ENCODE results near the gene OR51F1.
"Not testable (repeated sequence)": the region's sequence is repeated elsewhere in the genome, so short reads cannot be mapped to it uniquely, and the experiment has no call there.

Gene OR51F1, protein sequence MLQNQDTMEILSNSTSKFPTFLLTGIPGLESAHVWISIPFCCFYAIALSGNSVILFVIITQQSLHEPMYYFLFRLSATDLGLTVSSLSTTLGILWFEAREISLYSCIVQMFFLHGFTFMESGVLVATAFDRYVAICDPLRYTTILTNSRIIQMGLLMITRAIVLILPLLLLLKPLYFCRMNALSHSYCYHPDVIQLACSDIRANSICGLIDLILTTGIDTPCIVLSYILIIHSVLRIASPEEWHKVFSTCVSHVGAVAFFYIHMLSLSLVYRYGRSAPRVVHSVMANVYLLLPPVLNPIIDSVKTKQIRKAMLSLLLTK

GRCh38 chr11:4769838-4770237 is at the start of gene OR51F1:
Gene OR51F1 (minus strand): TSS chr11:4769938. CDS start chr11:4769938, 0 bp downstream.
- DNase-seq (ENCODE audit: low read depth), result no peak

DNA sequence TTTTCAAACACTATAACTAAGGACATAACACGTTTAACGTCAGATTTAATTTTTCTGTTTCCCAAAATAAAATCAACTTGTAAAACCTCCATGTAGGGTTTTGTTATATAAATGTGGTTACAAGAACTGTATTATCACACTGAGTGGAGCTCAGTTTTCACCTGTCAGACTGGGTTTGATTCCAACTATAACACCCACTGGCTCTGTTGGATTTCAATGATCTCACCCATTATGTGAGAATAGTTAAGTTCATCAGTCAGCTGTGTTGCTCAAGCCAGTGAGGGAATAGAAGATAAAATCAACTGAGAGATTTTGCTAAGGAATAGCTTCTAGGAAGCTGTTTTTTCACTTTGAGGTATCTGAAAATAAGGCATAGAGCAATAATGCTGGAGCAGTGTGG is 39.5 kb upstream of the OR51F1 start:
- DNase-seq (ENCODE audit: low read depth), result no peak

GRCh38 chr11:4808476-4808875 is 38.7 kb upstream of the OR51F1 start:
- no peak for DNase-seq (ENCODE audit: low read depth)

GRCh38 chr11:4804280-4804679 is 34.5 kb upstream of the OR51F1 start, which contains the start of gene OR52R1:
Gene OR52R1 (minus strand): TSS chr11:4804380. CDS start chr11:4804380, 0 bp downstream.
- DNase-seq (ENCODE audit: low read depth), result no peak

DNA sequence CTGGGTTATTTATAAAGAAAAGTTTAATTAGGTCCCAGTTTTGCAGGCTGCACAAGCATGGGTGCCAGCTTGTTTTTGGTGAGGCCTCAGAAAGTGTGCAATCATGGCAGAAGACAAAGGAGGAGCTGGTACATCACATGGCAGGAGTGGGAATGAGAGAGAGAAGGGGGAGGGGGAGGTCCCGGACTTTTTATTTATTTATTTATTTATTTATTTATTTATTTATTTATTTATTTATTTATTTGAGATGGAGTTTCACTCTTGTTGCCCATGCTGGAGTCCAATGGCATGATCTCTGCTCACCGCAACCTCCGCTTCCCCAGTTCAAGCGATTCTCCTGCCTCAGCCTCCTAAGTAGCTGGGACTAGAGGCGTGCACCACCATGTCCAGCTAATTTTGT is 31.6 kb upstream of the OR51F1 start:
- DNase-seq (ENCODE audit: low read depth), result not testable (repeated sequence)

GRCh38 chr11:4798427-4799183 is 28.9 kb upstream of the OR51F1 start:
- DNase-seq (ENCODE audit: low read depth), result no peak

- no peak for DNase-seq (ENCODE audit: low read depth)
Observed at GRCh38 chr11:4797206-4797605, 27.5 kb upstream of the OR51F1 start.

DNA sequence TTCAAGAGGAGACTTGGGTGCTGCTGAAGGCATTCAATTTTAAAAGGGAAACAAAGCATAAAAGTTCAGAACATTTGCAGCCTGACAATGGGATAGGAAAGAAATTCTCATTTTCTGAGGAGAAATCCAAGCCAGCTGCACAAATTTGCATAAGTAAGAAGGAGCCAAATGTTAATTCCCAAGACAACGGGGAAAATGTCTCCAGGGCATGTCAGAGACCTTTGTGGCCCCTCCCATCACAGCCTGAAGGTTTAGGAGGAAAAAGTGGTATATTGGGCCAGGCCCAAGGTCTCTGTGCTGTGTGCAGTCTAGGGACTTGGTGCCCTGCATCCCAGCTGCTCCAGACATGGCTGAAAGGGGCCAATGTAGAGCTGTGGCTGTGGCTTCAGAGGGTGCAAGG is 12.7 kb upstream of the OR51F1 start:
- no peak for DNase-seq (ENCODE audit: low read depth)

DNA sequence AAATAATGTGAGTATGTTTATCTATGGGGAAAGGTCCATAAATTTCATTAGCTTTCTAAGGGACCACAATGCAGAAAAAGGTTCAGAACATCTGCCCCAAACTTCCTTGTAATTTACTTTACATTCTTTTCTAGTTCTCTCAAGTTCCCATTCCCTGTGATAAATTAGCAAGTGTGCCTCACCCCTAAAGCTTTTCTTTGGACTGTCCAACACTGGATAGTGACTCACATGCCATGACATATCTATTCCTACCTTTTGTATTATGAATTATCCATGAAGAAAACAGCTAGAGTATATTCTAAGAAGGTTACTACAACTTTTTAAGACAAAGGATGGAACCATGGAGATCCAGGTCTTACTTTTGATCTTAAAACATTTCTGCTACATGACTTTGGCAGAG is 1.6 kb downstream of the OR51F1 start:
- DNase-seq (ENCODE audit: low read depth), result no peak

- DNase-seq (ENCODE audit: low read depth), result no peak
Observed at GRCh38 chr11:4766420-4767043, 3.2 kb downstream of the OR51F1 start.

DNA sequence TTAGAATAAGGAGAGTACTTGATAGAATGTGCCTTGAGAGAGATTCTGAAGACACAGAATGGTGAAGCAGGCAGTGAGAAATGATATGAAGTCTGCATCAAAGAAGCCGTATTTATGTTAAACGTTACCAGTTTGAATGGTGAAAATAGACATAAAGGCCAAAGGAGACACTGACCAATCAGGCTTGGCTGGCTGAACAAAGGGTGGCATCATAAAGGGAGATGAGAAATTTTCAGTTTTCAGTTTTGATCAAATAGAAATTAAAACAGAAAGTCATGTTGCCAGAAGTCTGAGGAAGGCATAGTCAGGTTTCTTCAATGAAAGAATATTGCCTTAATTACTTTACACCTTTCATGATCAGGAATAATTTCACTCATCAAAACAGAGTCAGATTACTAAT is 6.6 kb downstream of the OR51F1 start:
- DNase-seq (ENCODE audit: low read depth), result no peak

DNA sequence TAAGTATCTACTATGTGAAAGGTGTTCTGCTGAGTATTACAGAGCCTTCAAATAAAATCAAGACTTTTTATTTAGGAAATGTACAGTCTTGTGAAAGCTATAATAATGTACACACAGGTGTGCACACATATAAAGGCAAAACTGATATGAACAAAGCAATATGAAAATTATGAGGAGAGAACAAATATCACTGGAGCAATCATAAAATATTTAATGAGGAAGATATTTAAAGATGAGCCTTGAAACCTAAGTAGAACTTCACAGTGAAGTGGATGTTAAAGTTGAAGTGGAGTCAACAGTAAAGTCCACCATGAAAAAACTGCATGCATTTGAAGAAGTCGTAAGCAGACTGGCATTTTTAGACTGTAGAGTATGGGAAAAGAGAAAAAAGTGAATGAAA is 18.5 kb downstream of the OR51F1 start:
- DNase-seq (ENCODE audit: low read depth), result no peak

DNA sequence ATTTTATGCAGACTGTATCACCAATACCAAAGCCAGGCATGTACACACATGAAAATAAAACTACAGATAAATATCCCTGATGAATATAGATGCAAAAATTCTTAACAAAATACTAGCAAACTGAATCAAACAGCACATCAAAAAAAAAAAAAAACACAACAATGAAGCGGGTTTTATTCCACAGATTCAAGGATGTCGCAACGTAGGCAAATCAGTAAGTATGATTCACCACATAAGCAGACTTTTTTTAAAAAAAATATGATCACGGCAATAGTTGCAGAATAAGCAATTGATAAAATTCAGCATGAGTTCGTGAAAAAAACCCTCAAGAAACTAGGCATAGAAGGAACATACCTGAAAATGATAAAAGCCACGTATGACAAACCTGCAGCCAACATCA is 21.3 kb downstream of the OR51F1 start:
- DNase-seq (ENCODE audit: low read depth), result no peak

DNA sequence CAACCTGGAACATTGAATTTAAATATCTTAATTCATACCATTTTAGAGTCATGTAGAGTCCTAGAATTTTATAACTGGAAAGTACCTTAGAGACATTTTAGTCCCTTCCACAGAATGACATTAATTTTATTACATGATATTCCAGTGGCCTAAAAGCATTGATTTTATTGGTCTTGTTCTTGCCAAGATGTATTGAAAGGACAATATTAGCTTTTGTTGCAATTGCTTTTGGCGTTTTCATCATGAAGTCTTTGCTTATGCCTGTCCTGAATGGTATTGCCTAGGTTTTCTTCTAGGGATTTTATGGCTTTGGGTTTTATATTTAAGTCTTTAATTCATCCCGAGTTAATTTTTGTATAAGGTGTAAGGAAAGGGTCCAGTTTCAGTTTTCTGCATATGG is 29.0 kb downstream of the OR51F1 start:
- DNase-seq (ENCODE audit: low read depth), result no peak

- DNase-seq (ENCODE audit: low read depth), result no peak
Observed at GRCh38 chr11:4727171-4727570, 42.6 kb downstream of the OR51F1 start.

DNA sequence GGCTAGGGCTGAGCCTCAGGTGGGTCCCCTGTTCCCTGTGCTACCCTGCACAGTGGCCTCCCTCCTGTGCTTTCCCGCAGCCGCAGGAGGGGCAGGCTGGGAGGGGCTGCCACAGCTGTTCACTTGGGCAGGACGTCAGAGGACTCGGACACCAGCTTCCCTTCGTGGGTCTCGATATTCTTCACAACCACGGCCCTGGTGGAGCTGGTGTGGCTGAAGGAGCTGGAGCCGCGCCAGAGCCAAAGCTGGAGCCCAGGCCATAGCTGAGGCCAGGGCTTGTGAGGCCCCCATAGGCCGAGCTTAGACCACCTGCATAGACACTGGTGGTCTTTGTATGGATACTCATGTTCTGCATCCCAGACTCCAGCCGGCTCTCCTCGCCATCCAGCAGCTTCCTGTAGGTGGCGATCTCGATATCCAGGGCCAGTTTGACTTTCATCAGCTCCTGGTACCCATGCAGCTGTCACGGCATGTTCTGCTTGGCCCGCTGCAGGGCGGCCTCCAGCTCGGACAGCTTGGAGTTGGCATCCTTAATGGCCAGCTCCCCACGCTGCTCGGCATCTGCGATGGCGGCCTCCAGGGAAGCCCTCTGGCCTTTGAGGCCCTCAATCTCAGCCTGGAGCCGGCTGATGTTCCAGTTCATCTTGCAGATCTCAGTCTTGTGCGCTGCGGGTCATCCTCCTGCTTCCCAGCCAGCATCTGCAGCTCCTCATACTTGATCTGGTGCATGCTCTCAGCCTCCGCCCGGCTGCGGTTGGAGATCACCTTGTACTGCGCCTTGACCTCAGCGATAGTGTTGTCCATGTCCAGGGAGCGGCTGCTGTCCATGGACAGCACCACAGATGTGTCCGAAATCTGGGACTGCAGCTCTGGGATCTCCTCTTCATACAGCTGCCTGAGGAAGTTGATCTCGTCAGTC is 46.9 kb downstream of the OR51F1 start:
- DNase-seq (ENCODE audit: low read depth), result not testable (repeated sequence)
